Osteoblast (primary cell): ENCODE measurements around the gene FAM124B. TPM values are rescaled to one million over a fixed set of nuclear protein-coding genes. Genes with fewer than 3 reads are reported as not detected.

Experiments used
- DNase-seq: peaks from one replicate; pipeline ENCODE4 v3.0.0; 2011; ENCODE audit warnings: low spot score, mixed read lengths; ENCODE audit not compliant: insufficient read length; ENCODE audit errors: missing footprints
- H2AFZ ChIP-seq: 2 replicates; pipeline ENCODE4 v1.6.0; 2011; ENCODE audit warnings: mild to moderate bottlenecking, low read length
- H3K27ac ChIP-seq: 2 replicates; pipeline ENCODE4 v1.5.1; 2011; ENCODE audit warnings: mild to moderate bottlenecking, low read depth, low read length, moderate library complexity
- H3K27me3 ChIP-seq: 2 replicates; pipeline ENCODE4 v1.6.0; 2012; ENCODE audit warnings: mild to moderate bottlenecking, control low read depth, inconsistent platforms, low read length, moderate library complexity; ENCODE audit not compliant: insufficient read depth
- H3K36me3 ChIP-seq: 2 replicates; pipeline ENCODE4 v1.5.1; 2011; ENCODE audit warnings: mild to moderate bottlenecking, low read length, control low read depth, moderate library complexity; ENCODE audit not compliant: insufficient read depth
- H3K4me1 ChIP-seq: 2 replicates; pipeline ENCODE4 v1.5.1; 2011; ENCODE audit warnings: mild to moderate bottlenecking, low read length, control low read depth, moderate library complexity; ENCODE audit not compliant: insufficient read depth
- H3K4me2 ChIP-seq: 2 replicates; pipeline ENCODE4 v1.6.0; 2011; ENCODE audit warnings: mild to moderate bottlenecking, low read length; ENCODE audit not compliant: insufficient read depth
- H3K4me3 ChIP-seq: fragments of 200-600 bp; sonication (generic); 3 replicates; pipeline ENCODE4 v1.5.1; 2012; ENCODE audit warnings: mild to moderate bottlenecking, low read length, inconsistent platforms; ENCODE audit not compliant: insufficient read depth
- H3K79me2 ChIP-seq: 2 replicates; pipeline ENCODE4 v1.6.0; 2012; ENCODE audit warnings: mild to moderate bottlenecking, low read length, control low read depth, inconsistent platforms; ENCODE audit not compliant: insufficient read depth
- H3K9me3 ChIP-seq: 2 replicates; pipeline ENCODE4 v1.5.1; 2011; ENCODE audit warnings: low read depth, low read length, control low read depth
- H4K20me1 ChIP-seq: 2 replicates; pipeline ENCODE4 v1.6.0; 2012; ENCODE audit warnings: mild to moderate bottlenecking, low read length, control low read depth; ENCODE audit not compliant: insufficient read depth
- total RNA-seq: library from RNA; depleted of rRNA; stranded (reverse); fragments of >200 nt; gene quantifications from 2 replicates; pipeline ENCODE4 v1.2.3, GENCODE V29; 2012
- TF ChIP-seq, protein P1 (sequence below): IDR thresholded peaks from 2 replicates; pipeline ENCODE4 v1.5.1; 2011; ENCODE audit warnings: mild to moderate bottlenecking, low read depth, low read length, moderate library complexity; ENCODE audit errors: extremely low read depth

Gene FAM124B
- total RNA-seq, 1 donor = not detected

- Histone ChIP-seq H3K4me1 (no peaks in the 10 kb centered on the region), H3K36me3 (no peaks in the 10 kb centered on the region), H3K27me3 (no peaks in the 10 kb centered on the region), H3K27ac (no peak overlapping the region), H3K9me3 (no peaks in the 10 kb centered on the region), H2AFZ (no peak overlapping the region), H4K20me1 (no peaks in the 10 kb centered on the region), H3K79me2 (no peaks in the 10 kb centered on the region), H3K4me2 (no peak overlapping the region), H3K4me3 (no peak overlapping the region)
- TF ChIP-seq, protein P1, sequence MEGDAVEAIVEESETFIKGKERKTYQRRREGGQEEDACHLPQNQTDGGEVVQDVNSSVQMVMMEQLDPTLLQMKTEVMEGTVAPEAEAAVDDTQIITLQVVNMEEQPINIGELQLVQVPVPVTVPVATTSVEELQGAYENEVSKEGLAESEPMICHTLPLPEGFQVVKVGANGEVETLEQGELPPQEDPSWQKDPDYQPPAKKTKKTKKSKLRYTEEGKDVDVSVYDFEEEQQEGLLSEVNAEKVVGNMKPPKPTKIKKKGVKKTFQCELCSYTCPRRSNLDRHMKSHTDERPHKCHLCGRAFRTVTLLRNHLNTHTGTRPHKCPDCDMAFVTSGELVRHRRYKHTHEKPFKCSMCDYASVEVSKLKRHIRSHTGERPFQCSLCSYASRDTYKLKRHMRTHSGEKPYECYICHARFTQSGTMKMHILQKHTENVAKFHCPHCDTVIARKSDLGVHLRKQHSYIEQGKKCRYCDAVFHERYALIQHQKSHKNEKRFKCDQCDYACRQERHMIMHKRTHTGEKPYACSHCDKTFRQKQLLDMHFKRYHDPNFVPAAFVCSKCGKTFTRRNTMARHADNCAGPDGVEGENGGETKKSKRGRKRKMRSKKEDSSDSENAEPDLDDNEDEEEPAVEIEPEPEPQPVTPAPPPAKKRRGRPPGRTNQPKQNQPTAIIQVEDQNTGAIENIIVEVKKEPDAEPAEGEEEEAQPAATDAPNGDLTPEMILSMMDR = no peak
- DNase-seq = no peak
These were observed 67.2 kb downstream of the FAM124B start for GRCh38 chr2:224334726-224335125.

GRCh38 chr2:224333726-224334482 is 68.0 kb downstream of the FAM124B start:
- Histone ChIP-seq H3K9me3 (no peaks in the 10 kb centered on the region), H3K4me3 (no peak overlapping the region), H3K27ac (no peak overlapping the region), H3K4me2 (no peak overlapping the region), H3K27me3 (no peaks in the 10 kb centered on the region), H2AFZ (no peak overlapping the region), H3K79me2 (no peaks in the 10 kb centered on the region), H3K4me1 (no peaks in the 10 kb centered on the region), H4K20me1 (no peaks in the 10 kb centered on the region), H3K36me3 (no peaks in the 10 kb centered on the region)
- DNase-seq = no peak
- TF ChIP-seq, protein P1 = no peak

GRCh38 chr2:224331698-224332097 is 70.2 kb downstream of the FAM124B start:
- Histone ChIP-seq H3K79me2 (no peaks in the 10 kb centered on the region), H3K4me1 (no peaks in the 10 kb centered on the region), H3K27me3 (peaks cover 10% of the 10 kb centered on the region), H3K4me2 (no peak overlapping the region), H3K9me3 (no peaks in the 10 kb centered on the region), H3K4me3 (no peak overlapping the region), H3K27ac (no peak overlapping the region), H4K20me1 (no peaks in the 10 kb centered on the region), H2AFZ (no peak overlapping the region), H3K36me3 (no peaks in the 10 kb centered on the region)
- TF ChIP-seq, protein P1 = no peak
- no peak for DNase-seq

GRCh38 chr2:224328798-224329197 is 73.1 kb downstream of the FAM124B start:
- Histone ChIP-seq H3K79me2 (no peaks in the 10 kb centered on the region), H3K4me1 (no peaks in the 10 kb centered on the region), H3K9me3 (no peaks in the 10 kb centered on the region), H3K4me3 (no peak overlapping the region), H3K4me2 (no peak overlapping the region), H3K27me3 (peaks cover 17% of the 10 kb centered on the region), H4K20me1 (no peaks in the 10 kb centered on the region), H3K36me3 (no peaks in the 10 kb centered on the region), H2AFZ (no peak overlapping the region), H3K27ac (no peak overlapping the region)
- DNase-seq = no peak
- TF ChIP-seq, protein P1 = no peak

Other genes starting within 250 kb of the FAM124B start
- 59.5 and 64.4 TPM in 2 replicates for gene CUL3, start 183.3 kb upstream of the FAM124B start, total RNA-seq